GM13976 (cell line): ENCODE results near the gene ZNF74.
A peak's percentile ranks its signal among the peaks of the same experiment; 100 is the strongest.

Experiments used
- DNase-seq: peaks from one replicate; pipeline ENCODE4 v3.0.0; 2012; ENCODE audit warnings: low spot score
- in situ Hi-C: fragments of 300-500 bp; cut with MboI; formaldehyde crosslinking; loops from one replicate; pipeline ENCODE4 v1.12.0; 2022; ENCODE audit warnings: low sequenced_read_pairs, mixed read lengths, inconsistent platforms; ENCODE audit not compliant: unreplicated experiment
- TF ChIP-seq, protein P1 (sequence below): IDR thresholded peaks from 2 replicates; pipeline ENCODE4 v1.5.1; 2012; ENCODE audit warnings: borderline replicate concordance, mild to moderate bottlenecking; ENCODE audit not compliant: insufficient read depth; ENCODE audit errors: extremely low read depth, missing control alignments, control extremely low read depth

Gene ZNF74

DNA sequence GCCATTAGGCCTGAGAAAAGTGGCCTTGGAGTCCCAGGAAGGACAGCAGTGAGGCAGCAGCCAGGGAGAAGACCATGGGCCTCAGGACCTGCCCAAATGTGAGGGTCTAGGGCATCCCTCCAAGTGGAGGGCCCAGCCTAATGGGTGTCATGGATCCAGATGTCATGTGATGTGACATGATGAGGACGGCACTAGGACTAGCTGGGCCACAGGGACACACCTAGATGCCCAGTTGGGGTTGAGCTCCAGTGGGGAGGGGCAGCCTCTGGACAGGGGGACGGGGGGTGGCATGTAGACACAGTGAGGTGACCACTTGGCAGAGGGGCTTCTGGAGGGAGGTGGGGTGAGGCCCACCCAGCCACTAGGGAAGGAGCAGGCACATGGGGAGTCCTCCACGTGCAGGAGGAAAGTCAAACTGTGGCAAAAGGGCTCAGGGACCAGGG, 38.3 kb downstream of the ZNF74 start:
- in situ Hi-C loops: no loop called here
- TF ChIP-seq, protein P1, sequence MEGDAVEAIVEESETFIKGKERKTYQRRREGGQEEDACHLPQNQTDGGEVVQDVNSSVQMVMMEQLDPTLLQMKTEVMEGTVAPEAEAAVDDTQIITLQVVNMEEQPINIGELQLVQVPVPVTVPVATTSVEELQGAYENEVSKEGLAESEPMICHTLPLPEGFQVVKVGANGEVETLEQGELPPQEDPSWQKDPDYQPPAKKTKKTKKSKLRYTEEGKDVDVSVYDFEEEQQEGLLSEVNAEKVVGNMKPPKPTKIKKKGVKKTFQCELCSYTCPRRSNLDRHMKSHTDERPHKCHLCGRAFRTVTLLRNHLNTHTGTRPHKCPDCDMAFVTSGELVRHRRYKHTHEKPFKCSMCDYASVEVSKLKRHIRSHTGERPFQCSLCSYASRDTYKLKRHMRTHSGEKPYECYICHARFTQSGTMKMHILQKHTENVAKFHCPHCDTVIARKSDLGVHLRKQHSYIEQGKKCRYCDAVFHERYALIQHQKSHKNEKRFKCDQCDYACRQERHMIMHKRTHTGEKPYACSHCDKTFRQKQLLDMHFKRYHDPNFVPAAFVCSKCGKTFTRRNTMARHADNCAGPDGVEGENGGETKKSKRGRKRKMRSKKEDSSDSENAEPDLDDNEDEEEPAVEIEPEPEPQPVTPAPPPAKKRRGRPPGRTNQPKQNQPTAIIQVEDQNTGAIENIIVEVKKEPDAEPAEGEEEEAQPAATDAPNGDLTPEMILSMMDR: no peak
- peak; percentile 31 for DNase-seq

DNA sequence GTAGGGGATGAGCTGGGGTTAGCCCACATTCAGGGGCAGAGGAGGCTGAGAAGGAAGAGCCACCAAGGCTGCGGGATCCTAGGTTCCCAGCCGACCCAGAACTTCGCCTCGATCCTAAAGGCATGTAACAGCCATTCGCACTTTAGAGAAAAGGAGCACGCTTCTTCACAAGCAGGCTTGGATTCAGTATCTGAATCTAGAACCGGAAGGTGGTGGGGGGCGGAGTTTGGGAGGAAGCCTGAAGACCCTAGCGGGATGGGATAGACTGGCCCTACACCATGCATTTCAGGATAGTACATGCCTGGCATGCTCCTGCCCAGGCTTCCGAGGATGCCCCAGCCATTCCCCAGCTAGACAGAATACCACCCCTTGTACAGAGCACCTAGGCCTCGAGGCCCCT, 39.2 kb downstream of the ZNF74 start:
- in situ Hi-C loops: no loop called here
- TF ChIP-seq, protein P1: no peak
- peak; percentile 18 for DNase-seq

DNA sequence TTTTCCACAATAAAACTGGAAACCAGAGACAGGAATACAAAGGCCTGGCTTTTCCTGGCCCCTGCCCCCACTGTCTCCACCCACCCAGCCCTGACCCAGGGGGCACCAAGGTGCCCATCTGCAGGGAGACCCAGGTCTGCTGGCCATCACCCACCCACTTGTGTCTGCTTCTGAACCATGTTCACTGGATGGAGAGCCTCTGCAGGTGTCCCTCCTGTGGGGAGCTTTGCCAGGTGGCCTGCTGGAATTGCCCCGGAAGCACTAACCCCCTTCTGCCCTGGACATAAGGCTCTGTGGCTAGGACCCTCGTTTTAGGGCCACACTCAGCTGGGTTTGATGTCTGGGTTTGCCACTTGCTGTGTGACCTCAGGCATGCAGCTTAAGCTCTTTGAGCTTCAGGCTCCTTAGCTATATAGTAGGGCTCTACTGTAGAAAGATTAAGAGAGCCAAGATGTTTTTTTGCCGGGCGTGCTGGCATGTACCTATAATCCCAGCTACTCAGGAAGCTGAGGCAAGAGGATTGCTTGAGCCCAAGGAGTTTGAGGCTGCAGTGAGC, 39.8 kb downstream of the ZNF74 start:
- DNase-seq: peak; percentile 22
- TF ChIP-seq, protein P1: no peak
- in situ Hi-C loops: no loop called here

DNA sequence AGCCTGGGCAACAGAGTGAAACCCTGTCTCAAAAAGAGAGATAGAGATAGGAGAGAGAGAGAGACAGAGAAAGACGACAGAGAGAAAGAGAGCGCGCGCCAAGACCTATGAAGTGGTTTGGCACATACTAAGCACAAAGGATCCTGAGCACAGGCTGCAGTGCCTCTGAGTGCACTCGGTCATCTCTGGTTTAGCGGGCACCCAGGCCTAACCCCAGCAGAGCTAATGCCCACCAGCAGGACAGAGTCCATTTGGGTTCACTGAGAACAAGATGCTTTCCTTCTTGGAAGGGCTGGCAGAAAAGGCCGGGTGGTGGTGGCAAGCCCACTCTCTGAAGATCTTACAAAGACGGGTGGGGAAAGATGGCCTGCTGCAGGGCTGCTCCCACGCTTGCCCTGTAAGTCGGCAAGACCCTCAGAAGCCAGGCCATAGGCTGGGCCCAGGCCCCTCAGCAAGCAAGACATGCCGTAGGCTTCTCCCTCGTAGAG, 40.4 kb downstream of the ZNF74 start:
- TF ChIP-seq, protein P1: no peak
- DNase-seq: peak; percentile 16
- in situ Hi-C loops: no loop called here

DNA sequence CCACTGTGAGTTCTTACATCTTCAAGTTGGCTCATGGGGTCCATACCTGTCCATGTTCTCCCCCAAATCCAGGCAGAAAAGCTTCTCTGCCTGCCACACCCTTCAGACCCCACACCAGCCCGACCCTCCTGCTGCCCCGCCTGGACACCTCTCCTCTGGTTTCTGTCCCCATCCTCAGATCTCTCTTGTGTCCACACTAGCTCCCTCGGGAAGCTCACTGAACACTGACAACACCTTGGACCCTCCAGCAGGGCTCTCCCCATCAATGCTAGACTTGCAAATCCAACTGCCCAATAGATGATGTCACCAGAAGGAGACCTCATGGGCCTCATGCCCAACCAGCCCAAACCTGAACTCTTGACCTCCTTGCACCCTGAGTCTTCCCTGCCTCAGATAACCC, 40.8 kb downstream of the ZNF74 start:
- in situ Hi-C loops: no loop called here

DNA sequence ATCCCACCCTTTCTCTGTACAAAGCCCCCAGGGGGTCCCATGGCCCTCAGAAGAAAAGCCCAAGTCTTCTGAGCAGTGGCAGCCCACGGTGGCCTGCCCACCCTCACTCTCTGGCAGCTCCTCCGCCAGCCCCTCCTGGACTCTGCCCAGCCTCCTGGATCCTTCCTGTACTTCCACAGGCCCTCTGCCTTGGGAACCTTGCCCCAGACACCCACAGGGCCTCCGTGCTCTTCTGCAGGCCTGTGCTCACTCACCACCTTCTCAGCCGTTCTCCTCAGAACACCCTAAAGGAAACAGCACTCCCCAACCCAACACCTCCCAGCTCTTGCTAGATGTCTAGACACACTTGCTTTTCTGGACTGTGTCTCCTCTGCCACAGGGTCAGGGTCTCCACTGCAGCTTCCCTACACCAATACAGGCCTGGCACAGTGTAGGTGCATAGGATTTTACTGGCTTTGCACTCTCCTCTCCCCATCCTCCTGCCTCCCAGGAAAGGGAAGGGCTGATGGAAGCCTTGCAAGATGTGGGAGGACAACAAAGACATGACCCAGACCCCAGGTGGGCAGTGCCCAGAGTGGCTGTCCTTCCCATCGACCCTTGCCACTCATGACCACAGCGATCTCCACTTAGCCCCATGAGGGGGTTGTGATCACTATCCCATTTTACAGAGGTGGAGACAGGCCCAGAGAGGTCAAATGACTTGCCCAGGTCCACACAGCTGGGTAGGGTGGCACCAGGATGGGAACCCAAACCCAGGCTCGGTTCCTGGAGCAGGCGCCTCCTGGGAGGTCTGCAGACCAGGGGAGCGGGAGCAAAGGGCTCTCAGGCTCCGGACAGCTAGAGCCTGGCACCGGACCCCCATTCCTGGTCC, 41.7 kb downstream of the ZNF74 start:
- TF ChIP-seq, protein P1: no peak
- in situ Hi-C loops: no loop called here
- no peak for DNase-seq

More for the DNA sequence above, 40.8 kb downstream of the ZNF74 start:
- DNase-seq: no peak
- TF ChIP-seq, protein P1: no peak
